Lower leg skin (tissue), 4 donors: ENCODE measurements around the gene BANF2. TPM values are rescaled to one million over a fixed set of nuclear protein-coding genes. Genes with fewer than 3 reads are reported as not detected.

ENCODE experiments used
- DNase-seq, 2 donors: peaks; one replicate each; pipeline ENCODE4 v3.0.0-alpha.2; 2019; ENCODE audit warnings: low spot score in 2 of 2
- H3K4me3 ChIP-seq: fragments of 200-600 bp; sonication (generic); 2 replicates; pipeline ENCODE4 v1.5.1; 2017; ENCODE audit warnings: mild to moderate bottlenecking, low read depth; ENCODE audit not compliant: poor library complexity, severe bottlenecking
- CTCF ChIP-seq, 3 donors: fragments of 450-650 bp; IDR thresholded peaks; one replicate each; pipeline ENCODE4 v1.5.1; 2016; ENCODE audit warnings: antibody characterized with exemption in 3 of 3, mild to moderate bottlenecking in 3 of 3, moderate library complexity in 2 of 3
- POLR2A ChIP-seq, 2 donors: fragments of 450-650 bp; IDR thresholded peaks; one replicate each; pipeline ENCODE4 v1.6.1; 2016 to 2017; ENCODE audit warnings: antibody characterized with exemption in 2 of 2, mild to moderate bottlenecking in 1 of 2, moderate library complexity in 1 of 2
- WGBS, 2 donors: methylation state at CpG; one replicate each; pipeline ENCODE4 v1.1.5; 2018; 5-methylcytosine and 5-hydroxymethylcytosine counted together
- intact Hi-C: fragments of 100-400 bp; cut with DNase I; formaldehyde crosslinking; loops from one replicate; pipeline ENCODE4 v1.15.0; 2023; ENCODE audit warnings: low total_unique reads
- total RNA-seq, 4 donors: library from RNA; depleted of rRNA; stranded (reverse); fragments of >200 nt; gene quantifications; one replicate each; pipeline ENCODE4 v1.1.0, GENCODE V29; 2016

Gene BANF2
- total RNA-seq, 4 donors from 2014 or later = not detected

- intact Hi-C loops = loop anchor here (10.0 kb wide), 1 partner anchor 317 kb away; no protein-coding TSS in a partner anchor
- no peak for TF ChIP-seq CTCF (IDR thresholded peaks at IDR 0.05)
- TF ChIP-seq POLR2A (IDR thresholded peaks at IDR 0.05) = no peak
These were observed 12.0 kb upstream of the BANF2 start for GRCh38 chr20:17687800-17688199.

GRCh38 chr20:17688965-17689364 lies 10.8 kb upstream of the BANF2 start:
- WGBS, 2 donors = 40 to 44% methylated on average over 2 of the region's 2 CpGs
- TF ChIP-seq CTCF (IDR thresholded peaks at IDR 0.05) = no peak
- no peak for TF ChIP-seq POLR2A (IDR thresholded peaks at IDR 0.05)
- intact Hi-C loops = loop anchor here (10.0 kb wide), 1 partner anchor 316 kb away; no protein-coding TSS in a partner anchor

More at GRCh38 chr20:17687800-17688199, 12.0 kb upstream of the BANF2 start:
- H3K4me3 ChIP-seq = no peak overlapping the region
- WGBS, 2 donors = 87 to 90% methylated on average over 3 of the region's 3 CpGs
- DNase-seq = no peak

GRCh38 chr20:17690144-17690543 lies 9.6 kb upstream of the BANF2 start:
- 79 to 87% methylated on average over 2 of the region's 2 CpGs for WGBS, 2 donors
- TF ChIP-seq POLR2A (IDR thresholded peaks at IDR 0.05) = no peak
- TF ChIP-seq CTCF (IDR thresholded peaks at IDR 0.05) = no peak
- intact Hi-C loops = no loop called here
- no peak for DNase-seq
- no peak overlapping the region for H3K4me3 ChIP-seq

More at GRCh38 chr20:17688965-17689364, 10.8 kb upstream of the BANF2 start:
- DNase-seq = no peak
- H3K4me3 ChIP-seq = no peak overlapping the region

GRCh38 chr20:17691758-17692157 lies 8.0 kb upstream of the BANF2 start:
- TF ChIP-seq POLR2A (IDR thresholded peaks at IDR 0.05) (no peak), CTCF (IDR thresholded peaks at IDR 0.05) (no peak)
- WGBS, 2 donors = 72 to 80% methylated on average over 2 of the region's 2 CpGs
- no peak for DNase-seq
- H3K4me3 ChIP-seq = no peak overlapping the region
- intact Hi-C loops = no loop called here

GRCh38 chr20:17693444-17694001 lies 6.2 kb upstream of the BANF2 start:
- intact Hi-C loops = no loop called here
- H3K4me3 ChIP-seq = no peak overlapping the region
- WGBS, 2 donors = 35 to 48% methylated on average over 18 of the region's 18 CpGs
- no peak for DNase-seq
- TF ChIP-seq CTCF (IDR thresholded peaks at IDR 0.05) = no peak
- no peak for TF ChIP-seq POLR2A (IDR thresholded peaks at IDR 0.05)

GRCh38 chr20:17694767-17695166 lies 5.0 kb upstream of the BANF2 start:
- DNase-seq = no peak
- 82% methylated on average over 3 of the region's 3 CpGs for WGBS, 2 donors
- H3K4me3 ChIP-seq = no peak overlapping the region
- intact Hi-C loops = no loop called here
- TF ChIP-seq CTCF (IDR thresholded peaks at IDR 0.05) (no peak), POLR2A (IDR thresholded peaks at IDR 0.05) (no peak)
